Retinal pigment epithelial cell (primary cell): ENCODE results near the gene PTPN20.

Experiments used
- DNase-seq: peaks from one replicate; pipeline ENCODE4 v3.0.0-alpha.2; 2010; ENCODE audit warnings: low read depth
- H3K4me3 ChIP-seq: 2 replicates; pipeline ENCODE4 v1.5.1; 2011; ENCODE audit warnings: mild to moderate bottlenecking, low read length, control low read depth, moderate library complexity
- CTCF ChIP-seq: conservative IDR thresholded peaks from 2 replicates; pipeline ENCODE4 v1.5.1; 2011; ENCODE audit warnings: low read depth, low read length, control low read depth, inconsistent platforms

Gene PTPN20

GRCh38 chr10:47043928-47044538, 132.8 kb downstream of the PTPN20 start:
- no peak for DNase-seq
- no peak for TF ChIP-seq CTCF
- no peak overlapping the region for H3K4me3 ChIP-seq

- TF ChIP-seq CTCF, result no peak
- no peak for DNase-seq
- no peak overlapping the region for H3K4me3 ChIP-seq
Measured at GRCh38 chr10:47044741-47045140, 133.5 kb downstream of the PTPN20 start.

- TF ChIP-seq CTCF, result no peak
- H3K4me3 ChIP-seq, result no peak overlapping the region
- DNase-seq, result no peak
Measured at GRCh38 chr10:47045331-47045861, 134.2 kb downstream of the PTPN20 start.

GRCh38 chr10:47046321-47047126, 135.3 kb downstream of the PTPN20 start:
- H3K4me3 ChIP-seq, result no peak overlapping the region
- no peak for DNase-seq
- no peak for TF ChIP-seq CTCF

GRCh38 chr10:47047127-47047504, 135.9 kb downstream of the PTPN20 start:
- DNase-seq, result no peak
- no peak overlapping the region for H3K4me3 ChIP-seq
- TF ChIP-seq CTCF, result no peak

GRCh38 chr10:47047577-47048525, 136.6 kb downstream of the PTPN20 start:
- DNase-seq, result peak; percentile 5
- no peak overlapping the region for H3K4me3 ChIP-seq
- peak; percentile 85 for TF ChIP-seq CTCF
